GM12875 (cell line): ENCODE measurements around the gene CD164L2.

Source experiments
- H3K4me3 ChIP-seq: one replicate; pipeline ENCODE4 v1.5.1; 2011; ENCODE audit warnings: low read depth, low read length, control low read depth
- CTCF ChIP-seq: IDR thresholded peaks from 2 replicates; pipeline ENCODE4 v1.5.1; 2011; ENCODE audit warnings: low read depth, mild to moderate bottlenecking, control low read depth, inconsistent platforms, low read length, moderate library complexity, borderline replicate concordance; ENCODE audit not compliant: insufficient read depth

The CD164L2 gene

GRCh38 chr1:27336756-27337155 is 46.4 kb downstream of the CD164L2 start:
- TF ChIP-seq CTCF, result no peak
- no peak overlapping the region for H3K4me3 ChIP-seq

GRCh38 chr1:27335506-27336422 is 47.4 kb downstream of the CD164L2 start:
- TF ChIP-seq CTCF, result no peak
- no peak overlapping the region for H3K4me3 ChIP-seq

GRCh38 chr1:27333717-27334279 is 49.3 kb downstream of the CD164L2 start:
- TF ChIP-seq CTCF, result no peak
- H3K4me3 ChIP-seq, result no peak overlapping the region

- H3K4me3 ChIP-seq, result no peak overlapping the region
- peak; percentile 92 for TF ChIP-seq CTCF
These were observed 50.4 kb downstream of the CD164L2 start for GRCh38 chr1:27332536-27333281.

GRCh38 chr1:27331922-27332321 is 51.2 kb downstream of the CD164L2 start:
- no peak for TF ChIP-seq CTCF
- no peak overlapping the region for H3K4me3 ChIP-seq

- TF ChIP-seq CTCF, result no peak
- no peak overlapping the region for H3K4me3 ChIP-seq
These were observed 51.7 kb downstream of the CD164L2 start for GRCh38 chr1:27331426-27331825.
